Right lobe of liver (tissue), 4 donors: ENCODE results near the gene CHAF1A.

Source experiments
- CTCF ChIP-seq, 4 donors: fragments of 200-600 bp in 3 of 4; fragments of 450-650 bp in 1 of 4; IDR thresholded peaks; one replicate each; pipeline versions ENCODE4 v1.5.1 to v1.8.0; 2016 to 2022; ENCODE audit warnings: antibody characterized with exemption in 4 of 4, mild to moderate bottlenecking in 2 of 4
- POLR2A ChIP-seq: fragments of 450-650 bp; IDR thresholded peaks from one replicate; pipeline ENCODE4 v1.6.1; 2017; ENCODE audit warnings: antibody characterized with exemption, mild to moderate bottlenecking
- donor health status: DM: no; HTN: no; CAD: no.
- donor health status: DM: no; HTN: no; CAD: no.
- donor health status: DM: no; HTN: yes; CAD: no.

DNA sequence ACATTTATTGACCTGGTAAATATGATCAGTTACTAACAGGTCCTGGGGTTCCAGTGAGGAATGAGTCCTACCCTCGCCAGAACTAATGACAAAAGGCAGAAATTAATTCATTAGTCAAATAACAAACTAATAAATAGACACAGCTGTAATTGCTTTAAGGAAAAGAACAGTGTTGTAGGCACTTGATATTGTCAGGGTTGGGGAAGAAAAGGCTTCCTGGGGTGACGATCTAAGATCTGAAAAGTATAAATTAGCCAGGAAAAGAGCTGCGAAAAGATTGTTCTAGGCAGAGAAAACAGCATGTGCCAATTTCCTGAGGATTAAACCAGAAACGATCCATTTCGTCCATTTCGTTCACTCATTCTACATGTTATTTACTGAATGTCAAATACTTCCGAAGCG is 670 bp upstream of the CHAF1A start:
- TF ChIP-seq POLR2A, result no peak
- TF ChIP-seq CTCF (IDR thresholded peaks at IDR 0.05), result no peak
